Neural crest cell (in vitro differentiated cells): ENCODE measurements around the gene TRAF3IP3. TPM values are rescaled to one million over a fixed set of nuclear protein-coding genes. Genes with fewer than 3 reads are reported as not detected.

ENCODE experiments used
- DNase-seq: peaks from one replicate; pipeline ENCODE4 v3.0.0; 2021; ENCODE audit warnings: low read depth, mixed read lengths, low spot score
- H3K27ac Mint-ChIP-seq: one replicate; pipeline ENCODE4 v1.8.0; 2021; ENCODE audit warnings: mild to moderate bottlenecking, mixed read lengths; ENCODE audit not compliant: unreplicated experiment
- H3K27me3 Mint-ChIP-seq: 2 replicates; pipeline ENCODE4 v1.8.0; 2021; ENCODE audit warnings: low read depth, mild to moderate bottlenecking, mixed read lengths
- H3K36me3 Mint-ChIP-seq: 2 replicates; pipeline ENCODE4 v1.8.0; 2021; ENCODE audit warnings: low read depth, mild to moderate bottlenecking, mixed read lengths
- H3K4me1 Mint-ChIP-seq: 2 replicates; pipeline ENCODE4 v1.8.0; 2021; ENCODE audit warnings: mixed read lengths
- H3K4me3 Mint-ChIP-seq: one replicate; pipeline ENCODE4 v1.8.0; 2021; ENCODE audit warnings: mild to moderate bottlenecking, mixed read lengths
- H3K9me3 Mint-ChIP-seq: 2 replicates; pipeline ENCODE4 v1.8.0; 2021; ENCODE audit warnings: mixed read lengths
- total RNA-seq: library from RNA; stranded (reverse); gene quantifications from 2 replicates; pipeline ENCODE4 v1.2.1, GENCODE V29; 2021
- TF ChIP-seq, protein P1 (sequence below): fragments of 200-600 bp; sonication (generic); conservative IDR thresholded peaks from 2 replicates; pipeline ENCODE4 v1.5.0; 2021; ENCODE audit warnings: antibody characterized with exemption, mild to moderate bottlenecking

TRAF3IP3 gene
- total RNA-seq, 1 donor from 2014 or later: not detected

DNA sequence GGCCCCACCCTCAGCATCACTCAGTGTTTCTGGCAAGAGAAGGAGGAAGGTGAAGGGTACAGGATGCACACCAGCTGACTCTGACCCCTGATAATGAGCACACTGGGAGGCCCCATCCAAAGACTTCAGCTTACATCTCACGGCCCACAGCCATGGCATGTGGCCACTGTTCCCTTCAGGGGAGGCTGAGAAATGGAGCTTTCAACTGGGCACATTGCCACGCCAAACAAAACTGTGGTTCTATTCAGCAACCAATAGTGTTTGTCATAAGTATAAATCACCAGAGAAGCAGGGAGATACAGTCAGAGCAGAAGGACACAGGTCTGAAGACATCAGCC is 12.7 kb upstream of the TRAF3IP3 start:
- Mint-ChIP-seq H3K27me3 (peaks cover 34% of the 10 kb centered on the region), H3K4me1 (peaks cover 4% of the 10 kb centered on the region), H3K9me3 (peaks cover 3% of the 10 kb centered on the region), H3K4me3 (no peak overlapping the region), H3K36me3 (no peaks in the 10 kb centered on the region), H3K27ac (no peak overlapping the region)
- DNase-seq: no peak
- TF ChIP-seq, protein P1, sequence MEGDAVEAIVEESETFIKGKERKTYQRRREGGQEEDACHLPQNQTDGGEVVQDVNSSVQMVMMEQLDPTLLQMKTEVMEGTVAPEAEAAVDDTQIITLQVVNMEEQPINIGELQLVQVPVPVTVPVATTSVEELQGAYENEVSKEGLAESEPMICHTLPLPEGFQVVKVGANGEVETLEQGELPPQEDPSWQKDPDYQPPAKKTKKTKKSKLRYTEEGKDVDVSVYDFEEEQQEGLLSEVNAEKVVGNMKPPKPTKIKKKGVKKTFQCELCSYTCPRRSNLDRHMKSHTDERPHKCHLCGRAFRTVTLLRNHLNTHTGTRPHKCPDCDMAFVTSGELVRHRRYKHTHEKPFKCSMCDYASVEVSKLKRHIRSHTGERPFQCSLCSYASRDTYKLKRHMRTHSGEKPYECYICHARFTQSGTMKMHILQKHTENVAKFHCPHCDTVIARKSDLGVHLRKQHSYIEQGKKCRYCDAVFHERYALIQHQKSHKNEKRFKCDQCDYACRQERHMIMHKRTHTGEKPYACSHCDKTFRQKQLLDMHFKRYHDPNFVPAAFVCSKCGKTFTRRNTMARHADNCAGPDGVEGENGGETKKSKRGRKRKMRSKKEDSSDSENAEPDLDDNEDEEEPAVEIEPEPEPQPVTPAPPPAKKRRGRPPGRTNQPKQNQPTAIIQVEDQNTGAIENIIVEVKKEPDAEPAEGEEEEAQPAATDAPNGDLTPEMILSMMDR: no peak

DNA sequence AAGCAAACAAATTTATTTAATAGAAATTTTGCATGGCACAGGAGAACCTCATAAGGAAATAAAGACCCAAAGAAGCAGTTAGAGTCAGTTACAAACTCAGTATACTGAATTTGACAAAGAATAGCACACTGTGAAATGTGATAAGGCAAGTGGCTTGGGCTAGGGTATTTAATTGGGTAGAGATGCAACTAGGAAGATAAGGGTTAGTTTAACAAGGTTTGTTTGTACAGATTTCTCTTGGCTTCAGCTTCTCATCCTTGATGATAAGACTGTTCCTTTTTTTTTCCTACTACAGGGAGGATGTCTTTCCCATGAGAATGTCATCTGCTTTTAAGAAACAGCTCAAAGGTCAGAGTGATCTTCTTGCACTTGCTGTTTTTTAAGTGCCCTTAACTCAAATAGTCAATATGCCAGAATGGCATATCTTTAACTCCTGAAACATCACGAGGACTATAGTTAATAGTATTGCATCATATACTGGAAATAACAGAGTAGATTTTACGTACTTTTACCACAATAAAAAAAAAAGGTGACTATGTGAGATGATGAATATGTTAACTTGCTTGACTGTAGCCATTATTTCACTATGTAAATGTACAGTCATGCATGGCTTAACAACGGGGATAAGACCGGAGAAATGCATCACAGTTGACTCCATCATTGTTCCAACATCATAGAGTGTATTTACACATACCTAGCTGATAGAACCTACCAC is 9.2 kb upstream of the TRAF3IP3 start:
- Mint-ChIP-seq H3K36me3 (no peaks in the 10 kb centered on the region), H3K27me3 (peaks cover 47% of the 10 kb centered on the region), H3K4me3 (no peak overlapping the region), H3K9me3 (no peaks in the 10 kb centered on the region), H3K4me1 (peaks cover 4% of the 10 kb centered on the region), H3K27ac (no peak overlapping the region)
- no peak for DNase-seq
- TF ChIP-seq, protein P1: no peak

DNA sequence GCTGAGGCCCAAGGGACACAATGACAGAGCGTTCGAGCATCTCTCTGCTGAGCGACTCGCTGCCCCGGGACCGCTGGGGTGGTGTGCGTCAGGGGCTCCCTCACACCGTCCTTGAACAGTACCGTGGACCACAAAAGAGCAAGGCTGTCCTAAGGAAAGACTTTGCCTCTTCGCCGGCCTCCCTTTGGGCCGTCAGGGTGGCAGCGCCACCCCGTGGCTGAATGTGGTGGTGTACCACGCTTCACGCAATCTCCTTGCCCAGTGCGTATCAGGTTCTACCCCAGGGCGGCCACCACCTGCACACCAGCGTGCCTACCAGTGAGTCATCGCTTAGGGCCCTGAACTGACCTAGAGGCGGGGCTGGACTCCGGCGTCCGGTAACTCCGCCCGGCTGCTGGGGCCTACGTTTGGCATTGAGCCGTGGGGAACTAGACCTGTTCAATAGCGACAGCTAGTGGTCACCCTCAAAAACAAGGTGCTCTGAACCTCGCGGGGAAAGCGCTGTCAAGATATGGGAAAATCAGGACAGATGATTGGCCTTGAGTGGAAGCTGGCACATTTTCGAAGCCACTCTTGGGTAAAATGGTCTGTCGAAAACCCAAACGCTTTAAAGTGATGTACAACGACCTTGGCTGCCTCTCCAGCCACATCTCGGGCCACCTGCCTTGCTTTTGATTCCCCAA is 8.1 kb upstream of the TRAF3IP3 start:
- Mint-ChIP-seq H3K4me1 (peaks cover 4% of the 10 kb centered on the region), H3K27ac (no peak overlapping the region), H3K36me3 (no peaks in the 10 kb centered on the region), H3K27me3 (peaks cover 45% of the 10 kb centered on the region), H3K9me3 (no peaks in the 10 kb centered on the region), H3K4me3 (peak overlapping the region; percentile 77)
- TF ChIP-seq, protein P1: peak; percentile 94
- DNase-seq: peak; percentile 61

DNA sequence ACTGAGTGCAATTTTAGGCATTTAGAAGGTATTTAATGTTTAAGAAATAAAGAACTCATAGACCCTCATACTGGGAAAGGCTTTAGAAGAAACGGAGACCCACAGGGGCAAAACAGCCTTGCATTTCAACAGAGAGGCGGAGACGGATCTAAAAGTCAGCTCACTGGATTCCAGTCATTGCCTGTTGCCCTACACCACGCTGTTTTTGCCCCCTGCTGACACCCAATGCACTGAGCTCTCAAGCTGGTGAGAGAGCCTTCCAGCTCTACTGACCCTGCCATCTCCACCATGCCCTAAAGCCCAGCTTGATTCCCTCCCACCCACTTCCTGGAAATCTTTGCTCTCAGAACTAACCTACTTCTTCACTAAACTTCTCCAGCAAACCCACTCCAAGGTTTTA is 7.2 kb upstream of the TRAF3IP3 start:
- TF ChIP-seq, protein P1: no peak
- DNase-seq: no peak
- Mint-ChIP-seq H3K27me3 (peaks cover 39% of the 10 kb centered on the region), H3K4me1 (peaks cover 4% of the 10 kb centered on the region), H3K36me3 (no peaks in the 10 kb centered on the region), H3K4me3 (no peak overlapping the region), H3K27ac (no peak overlapping the region), H3K9me3 (no peaks in the 10 kb centered on the region)

DNA sequence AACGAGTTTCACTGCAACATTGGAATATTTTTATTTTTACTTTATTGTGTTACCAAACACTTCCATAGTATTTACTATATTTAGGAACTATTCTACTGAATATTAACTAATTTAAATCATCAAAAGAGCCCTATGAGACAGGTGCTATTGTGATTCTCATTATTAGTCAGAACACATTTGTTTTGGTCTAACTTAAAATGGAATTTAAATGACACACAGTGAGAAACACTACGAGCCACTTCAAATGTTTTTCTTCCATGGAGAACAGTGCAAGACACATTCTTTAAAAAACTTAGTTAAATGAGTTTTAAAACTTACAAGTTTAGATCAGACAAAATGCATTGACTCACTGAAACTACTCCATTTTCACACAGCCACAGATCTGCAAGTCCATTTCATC is 6.6 kb upstream of the TRAF3IP3 start:
- H3K36me3 Mint-ChIP-seq: no peaks in the 10 kb centered on the region
- H3K27ac Mint-ChIP-seq: no peak overlapping the region
- no peak overlapping the region for H3K4me3 Mint-ChIP-seq
- H3K4me1 Mint-ChIP-seq: peaks cover 4% of the 10 kb centered on the region
- TF ChIP-seq, protein P1: no peak
- H3K9me3 Mint-ChIP-seq: no peaks in the 10 kb centered on the region
- DNase-seq: no peak
- peaks cover 41% of the 10 kb centered on the region for H3K27me3 Mint-ChIP-seq
